A673 (cell line): ENCODE data around the gene DEFB131B.

Experiments used
- CTCF ChIP-seq: fragments of 300-800, 200-600 bp; sonication (generic); conservative IDR thresholded peaks from 2 replicates; pipeline ENCODE4 v1.5.1; 2017; ENCODE audit warnings: low read depth, mild to moderate bottlenecking, antibody characterized with exemption, low read length, moderate library complexity, mixed read lengths
- EZH2 ChIP-seq: fragments of 200-600 bp; sonication (generic); IDR thresholded peaks from 2 replicates; pipeline ENCODE4 v1.6.1; 2017; ENCODE audit warnings: borderline replicate concordance, low read depth, mild to moderate bottlenecking, mixed read lengths, antibody characterized with exemption, low read length; ENCODE audit not compliant: poor library complexity, severe bottlenecking

- TF ChIP-seq EZH2 (no peak), CTCF (no peak)
Measured at GRCh38 chr11:71927820-71928736, 49.8 kb downstream of the DEFB131B start, which contains the start of gene XNDC1N.
